GM19035 (cell line): Measurements from ENCODE around the gene BCOR.

Source experiments
- ATAC-seq: cut with Tn5 transposase; IDR thresholded peaks from one replicate; pipeline ENCODE4 v1.9.1; 2021; ENCODE audit not compliant: unreplicated experiment

The BCOR gene

GRCh38 chrX:40006106-40007017 is 91.4 kb downstream of the BCOR start:
- ATAC-seq: no peak

- no peak for ATAC-seq
Measured at GRCh38 chrX:40005292-40006011, 92.3 kb downstream of the BCOR start.

- no peak for ATAC-seq
Measured at GRCh38 chrX:40004921-40005291, 92.9 kb downstream of the BCOR start.

GRCh38 chrX:40004246-40004535 is 93.6 kb downstream of the BCOR start:
- ATAC-seq: no peak

- no peak for ATAC-seq
Measured at GRCh38 chrX:40003428-40004245, 94.1 kb downstream of the BCOR start.

- no peak for ATAC-seq
Measured at GRCh38 chrX:40003071-40003427, 94.7 kb downstream of the BCOR start.
